ENCODE data around the gene STAC2.

DNA sequence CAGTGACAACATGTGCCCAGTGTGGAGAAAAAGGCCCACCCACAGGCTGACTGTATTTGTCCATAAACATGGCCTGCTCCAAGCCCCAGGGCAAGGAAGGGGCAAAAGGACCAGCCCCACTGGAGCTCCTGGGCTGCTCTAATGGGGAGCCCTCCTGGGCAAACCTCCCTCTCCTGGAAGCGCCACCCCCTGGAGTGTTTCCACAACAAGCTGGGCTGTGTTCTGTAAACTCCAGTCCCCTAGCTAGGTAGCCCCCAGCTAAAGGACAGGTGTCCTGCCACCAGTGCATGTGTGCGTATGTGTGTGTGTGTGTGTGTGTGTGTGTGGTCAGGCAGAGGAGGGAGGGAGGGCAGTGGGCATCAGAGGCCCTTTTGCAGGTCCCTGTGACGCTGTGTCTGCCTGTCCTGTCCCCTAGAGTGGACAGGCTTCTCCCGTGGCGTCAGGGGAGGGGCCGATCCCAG lies 11.3 kb upstream of the STAC2 start:
- TF ChIP-seq, protein P1, sequence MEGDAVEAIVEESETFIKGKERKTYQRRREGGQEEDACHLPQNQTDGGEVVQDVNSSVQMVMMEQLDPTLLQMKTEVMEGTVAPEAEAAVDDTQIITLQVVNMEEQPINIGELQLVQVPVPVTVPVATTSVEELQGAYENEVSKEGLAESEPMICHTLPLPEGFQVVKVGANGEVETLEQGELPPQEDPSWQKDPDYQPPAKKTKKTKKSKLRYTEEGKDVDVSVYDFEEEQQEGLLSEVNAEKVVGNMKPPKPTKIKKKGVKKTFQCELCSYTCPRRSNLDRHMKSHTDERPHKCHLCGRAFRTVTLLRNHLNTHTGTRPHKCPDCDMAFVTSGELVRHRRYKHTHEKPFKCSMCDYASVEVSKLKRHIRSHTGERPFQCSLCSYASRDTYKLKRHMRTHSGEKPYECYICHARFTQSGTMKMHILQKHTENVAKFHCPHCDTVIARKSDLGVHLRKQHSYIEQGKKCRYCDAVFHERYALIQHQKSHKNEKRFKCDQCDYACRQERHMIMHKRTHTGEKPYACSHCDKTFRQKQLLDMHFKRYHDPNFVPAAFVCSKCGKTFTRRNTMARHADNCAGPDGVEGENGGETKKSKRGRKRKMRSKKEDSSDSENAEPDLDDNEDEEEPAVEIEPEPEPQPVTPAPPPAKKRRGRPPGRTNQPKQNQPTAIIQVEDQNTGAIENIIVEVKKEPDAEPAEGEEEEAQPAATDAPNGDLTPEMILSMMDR (IDR thresholded peaks at IDR 0.05; ENCODE audit: low read depth, low read length): no peak
- TF ChIP-seq, protein P2, sequence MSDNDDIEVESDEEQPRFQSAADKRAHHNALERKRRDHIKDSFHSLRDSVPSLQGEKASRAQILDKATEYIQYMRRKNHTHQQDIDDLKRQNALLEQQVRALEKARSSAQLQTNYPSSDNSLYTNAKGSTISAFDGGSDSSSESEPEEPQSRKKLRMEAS (IDR thresholded peaks at IDR 0.05; ENCODE audit: low read depth, low read length): no peak
- TF ChIP-seq POLR2A (IDR thresholded peaks at IDR 0.05; ENCODE audit: extremely low read depth, insufficient read length) (no peak), MYC (IDR thresholded peaks at IDR 0.05; ENCODE audit: low read depth, low read length) (no peak)
